C4-2B (cell line): Measurements from ENCODE around the gene USP17L18.
"Not testable (repeated sequence)": the region's sequence is repeated elsewhere in the genome, so short reads cannot be mapped to it uniquely, and the experiment has no call there.

Experiments used
- H3K27ac ChIP-seq: fragments of 450-650 bp; 2 replicates; pipeline ENCODE4 v1.5.1; 2017

The USP17L18 gene

GRCh38 chr4:9247953-9248680 is at the start of gene USP17L18:
Gene USP17L18 (plus strand): TSS chr4:9248630. CDS start chr4:9248630, 0 bp downstream.
- H3K27ac ChIP-seq, result not testable (repeated sequence)

GRCh38 chr4:9210357-9210756 is 38.1 kb upstream of the USP17L18 start, which contains the start of gene USP17L10:
Gene USP17L10 (plus strand): TSS chr4:9210657. CDS start chr4:9210657, 0 bp downstream.
- not testable (repeated sequence) for H3K27ac ChIP-seq

GRCh38 chr4:9214701-9215100 is 33.7 kb upstream of the USP17L18 start:
- H3K27ac ChIP-seq, result not testable (repeated sequence)

GRCh38 chr4:9215105-9215504 is 33.3 kb upstream of the USP17L18 start, which contains the start of gene USP17L11:
Gene USP17L11 (plus strand): TSS chr4:9215405. CDS start chr4:9215405, 0 bp downstream.
- not testable (repeated sequence) for H3K27ac ChIP-seq

GRCh38 chr4:9219852-9220251 is 28.6 kb upstream of the USP17L18 start, which contains the start of gene USP17L12:
Gene USP17L12 (plus strand): TSS chr4:9220152. CDS start chr4:9220152, 0 bp downstream.
- not testable (repeated sequence) for H3K27ac ChIP-seq

GRCh38 chr4:9224596-9224995 is 23.8 kb upstream of the USP17L18 start, which contains the start of gene USP17L13:
Gene USP17L13 (plus strand): TSS chr4:9224896. CDS start chr4:9224896, 0 bp downstream.
- not testable (repeated sequence) for H3K27ac ChIP-seq

GRCh38 chr4:9230249-9230648 is 18.2 kb upstream of the USP17L18 start:
- H3K27ac ChIP-seq, result not testable (repeated sequence)

GRCh38 chr4:9234085-9234484 is 14.3 kb upstream of the USP17L18 start, which contains the start of gene USP17L15:
Gene USP17L15 (plus strand): TSS chr4:9234385. CDS start chr4:9234385, 0 bp downstream.
- not testable (repeated sequence) for H3K27ac ChIP-seq

GRCh38 chr4:9238461-9238860 is 10.0 kb upstream of the USP17L18 start:
- H3K27ac ChIP-seq, result not testable (repeated sequence)

GRCh38 chr4:9243579-9243978 is 4.9 kb upstream of the USP17L18 start, which contains the start of gene USP17L17:
Gene USP17L17 (plus strand): TSS chr4:9243879. CDS start chr4:9243879, 0 bp downstream.
- not testable (repeated sequence) for H3K27ac ChIP-seq

GRCh38 chr4:9253078-9253477 is 4.6 kb downstream of the USP17L18 start, which contains the start of gene USP17L19:
Gene USP17L19 (plus strand): TSS chr4:9253378. CDS start chr4:9253378, 0 bp downstream.
- H3K27ac ChIP-seq, result not testable (repeated sequence)

GRCh38 chr4:9257824-9258223 is 9.4 kb downstream of the USP17L18 start, which contains the start of gene USP17L20:
Gene USP17L20 (plus strand): TSS chr4:9258124. CDS start chr4:9258124, 0 bp downstream.
- H3K27ac ChIP-seq, result not testable (repeated sequence)

GRCh38 chr4:9262572-9262971 is 14.1 kb downstream of the USP17L18 start, which contains the start of gene USP17L21:
Gene USP17L21 (plus strand): TSS chr4:9262872. CDS start chr4:9262872, 0 bp downstream.
- H3K27ac ChIP-seq, result not testable (repeated sequence)

- not testable (repeated sequence) for H3K27ac ChIP-seq
Measured at GRCh38 chr4:9267319-9267718, 18.9 kb downstream of the USP17L18 start, which contains the start of gene USP17L22. Gene USP17L22 (plus strand): TSS chr4:9267619. CDS start chr4:9267619, 0 bp downstream.

GRCh38 chr4:9271719-9272118 is 23.3 kb downstream of the USP17L18 start:
- not testable (repeated sequence) for H3K27ac ChIP-seq
